Fibroblast of peridontal ligament (primary cell): ENCODE measurements around the gene WWOX.

Experiments
- DNase-seq: peaks from one replicate; pipeline ENCODE4 v3.0.0-alpha.2; 2010; ENCODE audit errors: extremely low read depth

The WWOX gene

DNA sequence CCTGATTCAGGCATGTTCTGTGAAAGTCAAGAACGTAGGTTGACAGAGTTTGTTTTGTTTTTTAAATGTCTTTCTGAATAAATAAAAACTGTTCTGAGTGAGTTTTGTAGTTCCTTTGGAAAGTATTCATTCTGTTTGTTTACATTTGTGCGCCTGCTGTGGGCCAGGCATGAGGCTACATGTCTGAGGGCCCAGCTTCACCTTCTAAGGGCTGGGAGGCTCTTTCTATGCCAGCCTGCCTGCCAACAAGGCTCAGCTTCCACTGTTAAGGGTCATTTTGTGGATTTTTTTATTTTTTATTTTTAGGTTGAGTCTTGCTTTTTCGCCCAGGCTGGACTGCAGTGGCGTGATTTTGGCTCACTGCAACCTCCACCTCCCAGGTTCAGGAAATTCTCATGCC is 6.1 kb downstream of the WWOX start:
- no peak for DNase-seq

GRCh38 chr16:78106686-78107085 is 7.2 kb downstream of the WWOX start:
- DNase-seq: no peak

- DNase-seq: no peak
These were observed 9.0 kb downstream of the WWOX start for GRCh38 chr16:78108451-78108850.

DNA sequence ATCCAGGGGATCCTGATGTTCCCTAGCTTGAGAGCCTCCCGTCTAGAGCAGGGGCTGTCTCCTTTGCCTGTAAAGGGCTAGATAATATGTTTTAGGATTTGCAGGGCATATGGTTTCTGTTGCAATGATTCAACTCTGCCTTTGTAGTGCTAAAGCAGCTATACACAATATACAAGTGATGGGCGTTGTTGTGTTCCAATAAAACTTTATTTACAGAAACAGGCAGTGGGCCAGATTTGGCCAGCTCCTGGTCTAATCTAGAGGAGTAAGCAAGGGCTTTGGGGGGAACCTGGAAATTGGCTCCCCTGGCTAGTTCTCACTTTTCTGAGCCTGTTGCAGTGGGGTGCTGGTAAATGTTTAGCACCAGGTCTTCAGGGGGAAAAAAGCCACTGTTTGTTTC is 13.8 kb downstream of the WWOX start:
- no peak for DNase-seq

GRCh38 chr16:78115659-78116058 is 16.2 kb downstream of the WWOX start:
- DNase-seq: no peak

DNA sequence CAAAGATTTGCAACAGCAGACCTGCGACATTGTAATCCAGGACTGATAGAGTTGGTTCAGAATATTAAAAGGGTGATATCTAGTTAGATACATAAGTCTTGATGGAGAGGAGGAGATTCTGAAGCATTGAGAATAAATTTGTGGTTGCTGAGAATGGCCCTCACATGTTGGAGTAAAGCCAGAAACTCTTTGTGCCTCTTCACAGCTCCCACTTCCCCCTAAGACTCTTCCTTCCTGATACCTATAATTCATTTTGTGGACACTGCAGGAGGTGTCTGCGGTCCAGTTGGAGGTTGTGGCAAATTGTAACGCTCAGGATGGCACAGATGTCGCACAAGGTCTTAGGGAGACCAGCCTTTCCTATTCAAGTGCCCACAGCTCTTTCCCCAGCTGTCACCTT is 17.5 kb downstream of the WWOX start:
- DNase-seq: no peak

- DNase-seq: no peak
These were observed 17.9 kb downstream of the WWOX start for GRCh38 chr16:78117391-78117790.

- no peak for DNase-seq
These were observed 19.1 kb downstream of the WWOX start for GRCh38 chr16:78118469-78119025.

- peak; percentile 80 for DNase-seq
These were observed 23.4 kb downstream of the WWOX start for GRCh38 chr16:78122774-78123315.

DNA sequence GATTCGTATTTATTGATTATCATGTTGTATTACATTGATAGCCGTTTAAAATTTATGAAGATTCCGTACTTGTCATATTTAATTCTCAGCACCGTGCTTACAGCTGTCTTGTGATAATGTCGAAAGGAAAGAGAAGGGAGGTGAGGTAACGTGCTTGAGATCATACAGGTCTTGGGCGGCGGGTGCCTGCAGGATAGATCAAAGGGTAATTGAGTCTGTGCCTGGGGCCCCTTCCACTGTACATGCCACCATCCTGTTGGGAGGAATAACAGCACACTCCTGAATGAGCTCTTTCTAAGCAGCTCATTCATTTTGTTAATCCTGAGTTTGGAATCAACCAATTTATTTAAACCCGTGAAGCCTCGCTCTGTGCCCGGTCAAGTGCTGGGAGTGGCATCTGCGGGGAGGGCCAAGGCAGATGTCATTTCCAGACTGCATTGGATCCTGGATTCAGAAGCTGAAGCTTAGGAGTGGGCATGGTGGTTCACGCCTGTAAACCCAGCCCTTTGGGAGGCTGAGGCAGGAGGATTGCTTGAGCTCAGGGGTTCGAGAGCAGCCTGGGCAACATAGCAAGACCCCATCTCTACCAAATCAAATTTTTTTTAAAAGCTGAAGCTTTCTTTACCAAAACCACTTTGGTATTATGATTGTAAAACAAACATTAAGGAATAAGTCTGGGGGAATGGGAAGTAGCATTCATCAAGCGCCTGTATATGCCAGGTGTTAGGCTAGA is 25.8 kb downstream of the WWOX start:
- no peak for DNase-seq

DNA sequence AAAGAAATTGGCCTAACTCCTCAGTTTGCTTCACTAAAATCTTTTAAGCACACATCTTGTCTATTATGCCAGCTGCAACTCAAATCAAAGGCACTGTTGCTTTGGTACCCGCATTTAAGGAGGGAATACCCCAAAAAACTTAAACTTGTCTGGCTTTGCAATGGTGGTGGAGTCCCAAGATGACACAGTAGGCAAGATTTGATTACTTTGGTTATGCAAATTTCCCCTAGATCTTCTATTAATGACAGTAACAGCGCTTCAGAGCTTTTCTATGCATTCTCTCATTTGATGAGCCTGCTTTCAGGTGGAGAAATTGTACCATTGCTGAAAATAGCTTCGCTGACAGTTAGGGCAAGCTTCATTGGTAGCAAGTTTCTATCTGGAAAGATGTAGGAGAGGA is 27.2 kb downstream of the WWOX start:
- DNase-seq: no peak

DNA sequence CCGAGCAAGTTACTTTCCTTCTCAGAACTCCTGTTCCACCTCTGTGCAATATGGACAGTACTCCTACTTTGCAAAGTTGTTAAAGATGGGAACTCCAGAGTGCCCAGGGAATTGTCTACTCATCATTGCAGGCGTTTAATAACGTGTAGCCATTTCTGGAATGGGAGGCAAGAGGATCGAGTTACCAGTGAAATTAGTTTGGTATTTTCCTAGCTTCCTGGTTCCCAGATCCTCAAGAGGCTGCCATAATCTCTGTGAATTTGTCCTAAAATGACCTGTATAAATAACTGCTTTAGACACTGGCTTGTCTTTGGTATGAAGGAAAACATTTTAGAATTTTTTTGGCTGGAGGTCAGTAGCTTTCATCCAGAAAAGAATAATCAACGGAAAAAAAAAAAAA is 27.7 kb downstream of the WWOX start:
- peak; percentile 81 for DNase-seq

- no peak for DNase-seq
These were observed 29.5 kb downstream of the WWOX start for GRCh38 chr16:78128913-78129312.

- DNase-seq: peak; percentile 12
These were observed 29.9 kb downstream of the WWOX start for GRCh38 chr16:78129349-78129748.

DNA sequence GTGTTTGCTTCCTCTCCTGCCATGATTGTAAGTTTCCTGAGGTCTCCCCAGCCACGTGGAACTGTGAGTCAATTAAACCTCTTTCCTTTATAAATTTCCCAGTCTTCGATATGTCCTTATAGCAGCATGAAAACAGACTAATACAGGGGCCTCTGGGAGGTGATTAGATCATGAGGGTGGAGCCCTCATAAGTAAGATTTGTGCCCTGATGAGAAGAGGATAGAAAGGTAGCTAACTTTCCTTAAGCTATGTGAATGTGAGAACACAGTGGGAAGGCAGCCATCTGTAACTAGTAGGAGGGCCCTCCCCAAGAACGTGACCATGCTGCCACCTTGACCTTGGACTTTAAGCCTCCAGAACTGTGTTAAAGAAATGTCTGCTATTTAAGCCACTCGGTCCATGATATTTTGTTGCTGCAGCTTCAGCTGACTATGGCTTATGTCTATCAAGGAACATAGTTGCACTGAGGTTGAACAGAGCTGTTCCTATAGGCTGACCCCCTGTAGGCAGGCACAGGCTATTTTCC is 30.7 kb downstream of the WWOX start:
- DNase-seq: no peak

DNA sequence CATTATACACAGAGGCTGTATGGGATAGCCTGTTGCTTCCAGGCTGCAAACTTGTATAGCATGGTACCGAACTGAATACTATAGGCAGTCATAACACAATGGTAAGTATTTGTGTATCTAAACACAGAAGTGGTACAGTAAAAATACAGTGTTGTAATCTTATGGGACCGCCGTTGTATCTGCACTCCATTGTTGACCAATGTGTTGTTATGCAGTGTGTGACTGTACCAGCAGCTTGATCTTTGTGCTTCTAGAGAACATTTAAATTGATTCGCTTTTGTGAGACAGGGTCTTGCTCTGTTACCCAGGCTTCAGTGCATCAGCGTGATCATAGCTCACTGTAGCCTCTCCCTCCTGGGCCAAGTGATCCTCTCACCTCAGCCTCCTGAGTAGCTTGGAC is 31.5 kb downstream of the WWOX start:
- DNase-seq: no peak

DNA sequence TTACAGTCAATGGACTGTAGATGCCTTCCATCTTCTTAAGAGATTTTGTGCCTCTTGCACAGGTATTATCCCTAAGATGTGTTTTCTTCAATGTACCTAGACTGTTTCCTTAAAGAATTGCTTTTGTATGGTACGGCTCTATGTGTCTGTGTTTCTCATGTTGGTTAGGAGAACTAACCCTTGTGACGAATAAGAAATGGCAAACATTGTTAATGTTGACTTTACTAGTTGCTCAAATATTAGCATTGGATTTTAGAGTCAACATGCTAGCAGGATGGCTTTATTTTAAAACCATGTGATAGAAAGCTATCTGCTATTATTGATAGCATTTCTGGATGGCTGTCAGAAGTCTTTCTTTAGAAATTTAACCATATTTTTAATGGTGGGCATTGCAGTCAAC is 34.5 kb downstream of the WWOX start:
- DNase-seq: no peak

DNA sequence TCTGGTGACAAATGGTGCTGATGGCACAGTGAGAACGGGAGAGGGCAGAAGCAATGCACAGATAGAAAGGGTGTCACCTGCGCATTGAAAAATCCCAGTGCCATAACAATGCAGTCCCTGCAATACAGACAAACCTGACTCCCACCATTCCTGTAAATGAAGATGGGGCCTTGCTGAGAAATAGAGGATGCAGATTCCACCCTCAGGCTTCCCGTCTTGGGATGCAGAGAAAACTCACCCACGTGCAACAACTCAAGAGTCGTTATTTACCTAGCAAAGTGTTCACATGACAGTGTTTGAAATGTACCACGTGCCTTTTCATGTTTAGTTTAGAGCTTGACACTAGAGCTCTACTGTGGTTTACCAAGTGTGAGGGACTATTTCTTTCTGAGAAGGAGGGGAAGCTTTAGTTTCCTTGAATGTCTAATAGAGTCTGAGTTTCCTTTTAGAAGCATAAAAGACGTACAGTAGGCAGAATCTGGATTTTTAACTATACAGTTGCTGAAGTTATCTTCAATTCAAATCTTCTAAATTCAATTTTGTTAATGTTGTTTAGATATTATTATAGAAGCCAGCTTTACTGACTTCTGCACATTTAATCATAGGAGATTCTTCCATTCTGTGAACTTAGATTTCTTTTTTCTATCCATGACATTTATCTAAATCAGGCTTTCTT is 35.6 kb downstream of the WWOX start:
- DNase-seq: no peak

DNA sequence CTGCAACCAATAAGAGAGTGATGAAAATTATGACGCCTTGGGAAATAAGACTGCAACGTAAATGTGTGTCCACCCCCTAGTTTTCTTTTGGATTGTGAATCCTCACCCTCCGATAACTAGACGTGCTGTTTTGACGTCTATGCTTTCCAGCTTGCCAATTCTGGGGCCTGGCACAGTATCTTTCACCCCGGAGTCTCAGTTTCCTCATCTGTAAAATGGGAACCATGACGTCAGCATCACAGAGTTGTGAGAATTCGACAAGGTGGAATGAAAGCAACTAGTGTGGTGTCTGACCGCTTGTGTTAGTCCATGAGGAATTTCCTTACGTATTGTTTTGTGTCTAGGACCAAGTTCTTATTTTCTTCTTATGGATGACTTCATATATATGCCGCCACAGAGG is 37.7 kb downstream of the WWOX start:
- DNase-seq: no peak

DNA sequence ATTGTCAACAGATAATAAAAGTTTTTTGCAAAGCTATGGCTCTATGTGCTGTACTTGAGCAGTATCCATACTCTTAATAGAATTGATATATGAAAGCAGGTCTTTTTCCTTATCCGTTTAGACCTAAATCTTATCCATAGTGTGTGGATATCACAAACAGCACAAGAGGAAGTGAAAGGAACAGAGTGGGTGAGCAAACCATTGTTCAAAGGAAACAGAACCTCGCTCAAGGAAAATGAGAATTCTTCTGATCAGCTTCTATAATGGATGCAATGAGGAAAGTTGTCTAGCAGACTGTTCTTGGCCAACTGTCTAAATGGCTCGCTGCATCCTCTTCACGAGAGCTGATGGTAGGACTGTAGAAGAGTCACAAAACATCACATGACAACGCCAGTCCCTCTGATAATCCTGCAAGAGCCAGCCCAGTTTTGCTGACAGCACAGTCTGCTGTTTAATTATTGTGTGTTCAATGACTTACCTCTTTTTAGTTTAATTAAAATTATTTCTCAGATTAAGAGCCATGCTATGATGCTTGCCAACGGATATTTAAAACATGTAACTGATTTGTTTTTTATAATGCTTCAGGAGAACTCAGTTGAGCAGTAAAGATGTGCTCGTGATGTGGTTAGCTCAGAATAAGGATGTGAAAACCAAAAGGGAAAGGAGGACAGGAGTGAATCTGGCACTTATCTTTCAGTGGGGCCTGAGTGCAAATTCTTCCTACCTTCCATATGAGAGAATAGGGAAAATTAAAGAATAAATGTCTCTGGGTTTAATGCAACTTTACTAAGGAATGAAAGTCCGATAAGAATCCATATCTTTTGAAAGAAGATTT is 38.5 kb downstream of the WWOX start:
- no peak for DNase-seq

GRCh38 chr16:78140818-78141466 is 41.5 kb downstream of the WWOX start:
- no peak for DNase-seq
